GM19395 (cell line): ENCODE results near the gene LRRC15.

ENCODE experiments used
- ATAC-seq: cut with Tn5 transposase; IDR thresholded peaks from one replicate; pipeline ENCODE4 v1.9.1; 2021; ENCODE audit warnings: mild to moderate bottlenecking, moderate library complexity; ENCODE audit not compliant: unreplicated experiment

The LRRC15 gene

DNA sequence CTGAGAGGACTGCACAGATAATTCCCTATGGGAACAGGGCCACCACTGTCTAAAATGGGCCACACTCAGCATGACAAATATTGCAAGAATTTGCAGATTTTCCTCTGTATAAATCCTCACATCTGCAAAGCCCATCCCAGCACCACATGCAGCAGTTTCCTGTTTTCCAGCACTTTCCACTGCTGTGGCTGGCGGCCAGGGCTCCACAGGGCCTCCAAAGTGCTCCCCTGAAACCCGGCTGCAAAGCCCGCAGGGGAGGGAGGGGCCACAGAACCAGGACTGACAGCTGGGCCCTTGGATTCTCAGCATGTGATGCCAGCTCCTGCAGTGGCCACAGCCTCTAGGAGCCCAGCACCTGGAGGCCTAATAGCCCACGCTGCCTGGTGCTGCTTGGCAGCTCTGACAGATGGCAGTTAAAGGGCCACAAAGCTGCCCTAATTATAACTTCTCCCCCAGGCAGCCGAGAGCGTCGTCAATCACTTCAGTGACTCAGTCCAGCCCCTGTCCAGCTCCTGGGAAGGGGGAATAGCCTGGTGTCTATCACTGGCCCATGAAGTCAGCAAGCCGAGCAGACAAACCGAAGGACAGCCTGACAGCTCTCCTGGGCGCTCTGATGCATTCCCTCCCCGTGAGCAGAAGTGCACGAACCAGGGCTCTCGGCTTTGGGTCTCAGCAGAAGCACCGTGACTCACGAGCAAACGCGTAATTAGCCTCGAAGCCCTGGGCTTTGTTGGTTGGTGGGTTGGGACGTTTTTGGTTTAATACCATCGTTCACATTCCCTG lies 4.7 kb downstream of the LRRC15 start:
- ATAC-seq: no peak

DNA sequence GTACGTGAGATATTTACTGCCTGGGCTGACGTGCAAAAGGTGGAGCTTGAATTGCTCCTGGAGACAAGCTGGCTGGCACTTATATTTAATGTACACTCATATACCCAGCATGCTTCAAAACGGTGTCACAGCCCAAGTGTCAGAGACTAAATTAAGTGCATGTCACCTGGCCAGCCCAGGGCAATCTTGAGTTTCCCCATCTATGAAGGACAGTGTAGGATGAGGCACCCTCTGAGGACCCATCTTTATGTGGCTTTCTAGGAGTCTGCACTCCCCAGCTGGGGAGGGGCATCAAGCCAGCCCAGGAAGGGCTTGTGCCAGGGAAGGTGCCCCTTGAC lies 5.3 kb downstream of the LRRC15 start:
- ATAC-seq: no peak

DNA sequence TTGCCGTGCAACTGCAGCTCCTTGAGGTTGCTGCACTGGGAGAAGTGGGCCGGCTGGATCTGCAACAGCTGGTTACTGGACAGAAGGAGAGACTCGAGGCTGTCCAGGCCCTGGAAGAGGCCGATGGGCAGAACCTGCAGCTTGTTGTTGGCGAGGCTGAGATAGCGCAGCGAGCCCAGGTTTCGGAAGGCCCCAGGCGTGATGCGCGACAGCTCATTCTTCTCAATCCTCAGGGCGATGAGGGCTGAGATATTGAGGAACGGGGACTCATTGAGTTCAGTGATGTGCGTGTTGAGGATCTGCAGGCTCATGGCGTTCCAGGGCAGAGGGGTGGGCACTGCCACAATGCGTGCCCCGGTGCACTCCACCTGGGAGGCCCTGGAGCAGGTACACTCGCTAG lies 9.0 kb downstream of the LRRC15 start:
- no peak for ATAC-seq

DNA sequence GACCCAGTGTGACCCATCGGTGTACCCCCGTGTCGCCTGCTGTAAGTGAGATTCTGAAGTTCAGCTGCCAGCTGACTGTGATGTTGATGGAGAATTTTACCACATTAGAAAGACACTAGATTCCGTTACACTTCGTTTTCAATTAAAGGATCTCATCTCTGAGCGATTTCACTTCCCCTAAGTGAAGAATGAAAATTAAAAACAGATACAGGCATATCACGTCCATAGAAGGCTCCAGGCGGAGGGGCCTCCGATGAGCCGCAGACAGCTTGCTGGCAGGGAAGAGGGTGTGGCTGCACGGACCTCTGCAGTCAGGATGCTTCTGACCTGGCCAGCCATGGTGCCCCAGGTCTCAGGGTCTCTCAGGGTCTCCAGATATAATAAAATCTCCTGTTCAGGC lies 11.9 kb downstream of the LRRC15 start:
- no peak for ATAC-seq

DNA sequence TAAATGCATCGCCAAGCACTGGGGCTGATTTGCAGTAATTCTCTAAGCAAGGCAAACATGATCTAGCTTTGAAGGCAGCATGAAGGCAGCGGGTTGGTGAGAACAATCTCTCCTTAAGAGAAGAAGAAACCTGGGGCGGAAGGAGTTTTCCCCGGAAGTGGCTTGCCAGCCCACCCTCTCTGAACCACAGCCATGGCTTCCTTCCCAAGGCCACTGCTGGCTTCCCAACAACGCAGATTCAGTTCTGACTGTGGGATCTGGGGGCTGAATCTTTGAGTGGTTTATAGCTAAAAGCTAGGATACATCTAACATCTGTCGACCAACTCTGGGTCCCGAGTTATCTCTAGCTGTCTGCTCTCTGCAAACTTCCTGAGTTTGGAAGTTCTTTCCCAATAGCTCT lies 14.2 kb downstream of the LRRC15 start:
- ATAC-seq: no peak

DNA sequence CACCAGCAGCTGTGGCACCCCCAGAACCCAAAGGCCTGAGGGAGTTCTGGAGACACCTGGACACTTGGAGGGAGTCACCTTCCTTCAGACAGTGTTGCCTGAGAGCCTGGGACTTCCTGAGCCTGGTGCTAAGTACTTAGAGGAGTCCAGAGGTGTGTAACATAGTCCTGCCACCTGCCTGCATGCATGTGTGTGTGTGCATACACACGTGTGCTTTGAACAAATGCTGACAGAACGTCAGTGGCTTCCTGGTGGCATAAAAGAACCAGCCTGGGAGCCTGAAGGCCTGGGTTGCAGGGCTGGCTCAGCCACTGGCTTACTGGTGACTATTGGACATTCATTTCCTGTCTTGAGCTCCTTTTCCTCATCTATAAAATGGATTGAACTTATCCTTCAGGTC lies 15.2 kb downstream of the LRRC15 start:
- ATAC-seq: no peak

DNA sequence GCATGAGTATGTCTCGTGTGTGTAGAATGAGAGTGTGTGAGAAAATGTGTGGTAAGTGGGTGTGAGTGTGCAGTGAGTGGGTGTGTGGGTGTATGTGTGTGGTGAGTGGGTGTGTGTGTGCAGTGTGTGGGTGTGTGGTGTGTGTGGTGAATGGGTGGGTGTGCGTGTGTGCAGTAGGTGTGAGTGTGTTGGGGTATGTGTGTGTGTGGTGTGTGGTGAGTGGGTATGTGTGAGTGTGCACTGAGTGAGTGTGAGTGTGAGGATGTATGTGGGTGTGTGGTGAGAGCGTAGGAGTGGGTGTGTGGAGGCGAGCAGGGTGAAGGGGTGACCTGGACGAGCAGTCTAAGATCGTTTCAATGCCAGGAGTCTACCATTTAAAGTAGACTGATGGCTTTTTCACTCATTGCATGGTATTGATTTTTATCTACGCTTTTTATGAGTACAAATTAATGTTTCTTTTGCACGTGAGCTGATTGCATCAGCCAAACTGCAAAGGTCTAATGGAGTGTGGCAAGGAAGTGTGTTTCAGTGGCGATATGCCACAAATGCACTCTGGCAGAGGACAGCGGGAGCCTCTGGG lies 16.8 kb downstream of the LRRC15 start:
- no peak for ATAC-seq

DNA sequence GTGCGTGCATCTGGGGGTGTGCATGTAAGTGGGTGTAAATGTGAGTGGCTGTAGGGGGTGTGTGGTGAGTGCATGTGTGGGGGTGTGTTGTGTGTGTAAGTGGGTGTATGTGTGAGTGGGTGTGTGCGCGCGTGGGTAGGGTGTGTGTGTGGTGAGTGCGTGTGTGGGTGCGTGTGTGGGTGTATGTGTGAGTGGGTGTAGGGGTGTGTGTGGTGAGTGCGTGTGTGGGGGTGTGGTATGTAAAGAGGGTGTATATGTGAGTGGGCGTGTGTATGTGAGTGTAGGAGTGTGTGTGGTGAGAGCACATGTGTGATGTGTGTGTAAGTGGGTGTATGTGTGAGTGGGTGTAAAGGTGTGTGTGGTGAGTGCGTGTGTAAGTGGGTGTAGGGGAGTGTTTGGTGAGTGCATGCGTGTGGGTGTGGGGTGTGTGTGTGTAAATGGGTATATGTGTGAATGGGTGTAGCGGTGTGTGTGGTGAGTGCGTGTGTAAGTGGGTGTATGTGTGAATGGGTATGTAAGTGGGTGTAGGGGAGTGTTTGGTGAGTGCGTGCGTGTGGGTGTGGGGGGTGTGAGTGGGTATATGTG lies 17.5 kb downstream of the LRRC15 start:
- no peak for ATAC-seq

DNA sequence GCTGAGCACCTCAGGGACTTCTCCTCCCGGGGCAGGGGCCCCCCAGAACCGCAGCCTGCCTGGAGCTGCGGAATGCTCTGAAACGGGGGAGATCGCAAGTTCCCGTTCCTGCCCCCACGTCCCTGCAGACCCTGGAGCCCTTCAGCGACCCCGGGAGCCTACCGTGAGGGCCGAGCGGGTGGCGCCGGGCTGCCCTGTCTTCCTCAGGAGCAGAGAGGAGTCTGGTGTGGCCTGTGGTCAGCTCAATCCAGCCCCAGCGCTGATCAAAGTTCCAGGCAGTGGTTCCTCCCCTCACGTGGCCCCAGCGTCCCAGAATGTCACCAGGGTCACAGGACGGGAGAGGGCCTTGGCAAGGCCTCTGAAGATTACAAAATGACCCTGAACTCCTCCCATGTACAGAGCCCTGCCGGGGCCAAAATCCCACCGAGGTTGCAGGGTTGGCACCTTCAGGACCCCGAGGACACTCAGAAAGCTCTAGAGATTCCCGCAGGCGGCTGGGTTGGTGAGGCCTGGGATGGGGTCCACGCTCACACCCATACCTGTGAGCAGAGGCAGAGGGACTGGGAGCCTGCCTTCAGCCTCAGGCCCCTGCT lies 18.4 kb downstream of the LRRC15 start, which contains the start of gene CPN2:
CPN2 (minus strand) TSS at position 249 of the 593 bp plus-strand sequence. CDS start 8,626 bp downstream, outside the sequence.
- ATAC-seq: no peak

DNA sequence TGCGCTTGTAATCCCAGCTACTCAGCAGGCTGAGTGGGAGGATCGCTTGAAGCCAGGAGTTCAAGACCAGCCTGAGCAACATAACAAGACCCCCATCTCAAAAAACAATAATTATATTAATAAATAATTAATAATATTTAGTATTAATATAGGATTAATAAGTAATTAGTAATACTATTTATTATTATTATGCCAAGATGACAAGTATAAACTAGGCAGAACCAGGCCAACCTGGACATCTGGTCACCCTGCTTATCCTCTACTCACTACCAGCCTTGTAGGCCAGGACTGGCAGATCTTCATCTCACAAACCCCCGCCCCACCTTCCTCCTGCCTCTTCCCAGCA lies 18.8 kb downstream of the LRRC15 start:
- no peak for ATAC-seq

DNA sequence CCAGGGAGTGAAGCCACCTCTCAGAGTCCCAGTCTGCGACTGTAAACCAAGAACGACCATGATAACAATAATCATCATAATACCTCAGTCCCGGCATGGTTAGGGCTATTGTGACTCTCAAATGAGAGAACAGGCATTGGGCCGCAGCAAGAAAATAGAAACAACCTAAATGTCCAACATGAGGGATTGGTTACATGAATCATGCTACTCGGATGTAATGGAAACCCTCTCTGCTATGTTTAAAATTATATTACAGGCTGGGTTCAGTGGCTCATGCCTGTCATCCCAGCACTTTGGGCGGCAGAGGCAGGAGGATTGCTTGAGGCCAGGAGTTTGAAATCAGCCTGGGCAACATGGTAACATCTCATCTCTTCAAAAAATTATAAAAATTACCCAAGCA lies 21.2 kb downstream of the LRRC15 start:
- ATAC-seq: no peak

DNA sequence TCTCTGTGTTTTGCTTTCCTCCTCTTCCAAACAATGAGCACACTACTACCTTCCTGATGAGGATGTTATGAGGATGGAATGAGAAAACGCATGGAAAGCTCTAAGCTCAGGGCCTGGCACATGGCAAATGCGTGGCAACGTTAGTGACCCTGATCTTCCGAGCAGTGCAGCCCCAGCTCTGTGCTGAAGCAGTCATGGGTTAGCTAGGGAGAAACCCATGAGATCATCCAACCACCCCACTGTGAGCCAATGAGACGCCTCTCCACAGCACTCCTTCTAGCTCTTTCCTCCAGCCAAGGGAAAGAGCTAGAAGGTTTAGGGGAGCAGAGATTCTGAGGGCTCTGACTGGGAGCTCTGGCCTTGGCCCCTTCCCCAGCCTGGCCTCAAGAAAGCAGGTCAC lies 22.9 kb downstream of the LRRC15 start:
- ATAC-seq: no peak

DNA sequence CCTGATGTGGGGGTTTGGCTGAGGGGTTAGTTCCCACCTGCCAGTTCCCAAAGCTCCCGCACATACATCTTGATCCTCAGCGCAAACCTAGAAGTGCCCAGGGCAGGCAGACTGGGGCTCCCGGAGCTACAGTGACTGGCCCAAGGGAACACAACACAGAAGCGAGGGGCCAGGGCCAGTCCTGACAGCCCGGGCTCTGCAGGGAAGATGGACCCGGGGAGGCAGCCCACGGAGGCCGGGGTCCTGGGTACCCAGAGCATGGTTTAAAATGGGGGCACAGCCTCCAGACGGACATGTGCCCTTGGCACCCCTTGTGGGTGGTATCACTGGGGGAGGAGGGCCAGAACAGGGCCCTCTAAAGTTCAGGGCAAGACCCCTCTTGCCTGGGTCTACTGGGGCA lies 23.5 kb downstream of the LRRC15 start:
- ATAC-seq: no peak

DNA sequence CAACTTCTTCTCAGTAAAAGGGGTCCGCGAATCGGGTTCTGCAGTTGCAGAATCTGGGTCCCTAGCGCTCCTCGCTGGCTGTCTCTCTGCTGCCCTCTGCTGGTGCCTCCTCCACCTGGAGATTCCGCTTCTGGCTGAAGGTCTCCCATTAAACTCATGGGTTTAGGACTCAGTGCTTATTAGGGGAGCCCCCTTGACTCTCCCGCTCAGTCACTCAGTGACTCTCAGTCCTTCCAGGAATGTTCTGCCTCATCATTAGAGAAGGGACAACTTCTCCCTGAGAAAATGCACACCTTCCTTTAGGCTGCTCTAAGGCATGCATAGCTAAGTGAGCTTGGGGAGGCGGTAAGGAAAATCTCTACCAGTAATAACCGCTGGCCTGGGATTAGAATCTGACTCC lies 25.5 kb downstream of the LRRC15 start:
- no peak for ATAC-seq

DNA sequence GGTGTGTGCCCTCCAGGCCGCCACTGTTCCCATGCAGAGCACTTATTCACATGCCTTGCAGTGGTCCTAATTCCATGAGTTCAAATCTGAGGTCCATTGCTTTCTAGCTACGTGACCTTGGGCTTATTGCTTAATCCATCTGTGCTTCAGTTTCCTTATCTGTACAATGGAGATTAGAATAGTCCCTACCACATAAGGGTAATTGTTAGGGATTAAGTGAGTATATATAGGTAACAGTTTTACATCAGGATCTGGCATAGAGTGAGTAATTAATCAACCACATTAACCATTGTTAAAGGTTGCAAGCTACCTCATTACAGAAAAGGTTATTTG lies 26.0 kb downstream of the LRRC15 start:
- no peak for ATAC-seq

DNA sequence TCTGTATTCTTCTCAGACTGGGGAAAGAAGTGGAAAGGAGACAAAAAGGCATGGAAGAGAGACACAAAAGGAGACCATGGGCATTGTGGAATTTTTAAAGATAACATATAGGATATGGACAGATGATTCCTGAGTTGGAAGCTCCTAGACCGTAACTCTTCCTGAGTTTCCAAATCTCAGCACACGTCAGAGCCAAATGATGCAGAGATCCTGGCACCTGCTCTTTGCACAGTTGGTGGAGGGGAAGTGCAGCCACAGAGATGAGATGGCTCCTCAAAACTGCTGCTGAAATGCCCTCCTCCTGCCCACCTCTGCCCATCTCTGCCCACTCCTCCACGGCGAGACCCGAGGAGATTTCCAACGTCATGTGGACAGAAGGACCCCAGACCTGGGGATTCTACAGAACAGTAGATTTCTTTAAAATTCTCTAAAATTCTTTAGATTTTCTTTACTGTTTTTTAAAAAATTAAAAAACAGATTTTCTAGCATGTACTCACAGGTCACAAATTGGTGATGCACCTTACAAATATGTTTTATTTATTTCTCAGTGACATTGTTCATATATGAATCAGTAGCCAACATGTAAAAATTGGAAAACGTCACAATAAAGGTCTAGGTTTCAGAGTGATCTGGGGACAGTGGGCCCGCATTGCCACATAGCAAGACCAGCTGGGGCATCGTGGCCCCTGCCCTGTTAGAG lies 26.5 kb downstream of the LRRC15 start:
- ATAC-seq: no peak

DNA sequence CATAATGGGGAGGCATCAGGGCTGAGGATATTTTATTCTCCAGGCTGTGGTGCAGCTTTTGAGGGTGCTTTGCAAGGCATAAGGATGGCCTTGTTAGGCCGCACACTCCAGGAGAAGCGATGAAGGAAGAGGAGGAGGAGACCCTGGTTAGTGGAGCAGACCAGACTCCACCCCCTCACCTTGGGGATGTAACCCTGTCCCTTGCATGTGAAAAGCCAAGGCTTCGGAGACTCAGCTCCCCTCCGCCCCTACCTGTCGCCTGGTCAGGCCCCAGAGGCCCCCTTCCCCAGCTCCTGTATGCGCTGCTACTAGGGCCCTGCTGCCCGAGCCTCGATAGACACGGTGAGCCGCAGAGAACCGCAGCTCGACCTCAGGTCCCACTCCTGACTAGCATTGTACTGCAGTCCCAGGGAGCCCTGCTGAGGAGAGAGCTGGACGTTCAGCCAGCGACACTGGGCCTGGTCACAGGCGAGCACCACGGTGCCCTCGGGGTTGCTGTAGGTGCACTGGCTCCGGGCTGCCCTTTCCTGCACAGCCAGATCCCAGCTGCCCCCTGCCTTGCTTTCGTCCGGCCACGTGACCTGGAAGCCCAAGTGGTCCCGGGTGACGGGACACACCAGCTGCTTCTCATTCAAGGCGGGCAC lies 28.7 kb downstream of the LRRC15 start:
- no peak for ATAC-seq

DNA sequence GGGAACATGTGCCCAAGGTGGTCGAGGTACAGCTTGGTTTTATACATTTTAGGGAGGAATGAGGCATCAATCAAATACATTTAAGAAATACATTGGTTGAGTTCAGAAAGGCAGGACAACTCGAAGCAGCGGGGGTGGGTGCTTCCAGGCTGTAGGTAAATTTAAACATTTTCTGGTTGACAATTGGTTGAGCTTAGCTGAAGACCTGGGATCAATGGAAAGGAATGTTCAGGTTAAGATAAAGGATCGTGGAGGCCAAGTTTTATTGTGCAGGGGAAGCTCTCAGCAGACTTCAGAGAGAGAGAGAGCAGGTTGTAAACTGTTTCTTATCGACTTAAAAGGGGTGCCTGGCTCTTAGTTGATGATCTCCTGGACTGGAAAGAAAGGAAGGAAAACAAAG lies 29.7 kb downstream of the LRRC15 start:
- no peak for ATAC-seq

DNA sequence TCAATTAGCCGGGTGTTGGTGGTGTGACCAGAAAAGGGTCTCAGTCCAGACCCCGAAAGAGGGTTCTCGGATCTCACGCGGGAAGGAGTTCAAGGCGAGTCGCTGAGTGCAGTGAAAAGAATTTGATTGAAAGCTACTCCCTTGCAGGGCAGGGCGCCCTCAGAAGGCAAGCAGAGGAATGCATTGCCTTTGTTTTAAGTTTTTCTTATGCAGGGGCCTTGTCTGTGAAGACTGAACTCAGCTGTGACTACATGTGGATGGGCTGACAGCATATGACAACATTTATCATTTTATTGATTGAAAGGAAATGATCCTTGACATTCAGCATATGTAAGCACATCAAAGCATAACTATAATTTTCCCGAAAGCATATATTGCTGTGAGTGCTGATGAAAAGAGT lies 30.2 kb downstream of the LRRC15 start:
- ATAC-seq: no peak

DNA sequence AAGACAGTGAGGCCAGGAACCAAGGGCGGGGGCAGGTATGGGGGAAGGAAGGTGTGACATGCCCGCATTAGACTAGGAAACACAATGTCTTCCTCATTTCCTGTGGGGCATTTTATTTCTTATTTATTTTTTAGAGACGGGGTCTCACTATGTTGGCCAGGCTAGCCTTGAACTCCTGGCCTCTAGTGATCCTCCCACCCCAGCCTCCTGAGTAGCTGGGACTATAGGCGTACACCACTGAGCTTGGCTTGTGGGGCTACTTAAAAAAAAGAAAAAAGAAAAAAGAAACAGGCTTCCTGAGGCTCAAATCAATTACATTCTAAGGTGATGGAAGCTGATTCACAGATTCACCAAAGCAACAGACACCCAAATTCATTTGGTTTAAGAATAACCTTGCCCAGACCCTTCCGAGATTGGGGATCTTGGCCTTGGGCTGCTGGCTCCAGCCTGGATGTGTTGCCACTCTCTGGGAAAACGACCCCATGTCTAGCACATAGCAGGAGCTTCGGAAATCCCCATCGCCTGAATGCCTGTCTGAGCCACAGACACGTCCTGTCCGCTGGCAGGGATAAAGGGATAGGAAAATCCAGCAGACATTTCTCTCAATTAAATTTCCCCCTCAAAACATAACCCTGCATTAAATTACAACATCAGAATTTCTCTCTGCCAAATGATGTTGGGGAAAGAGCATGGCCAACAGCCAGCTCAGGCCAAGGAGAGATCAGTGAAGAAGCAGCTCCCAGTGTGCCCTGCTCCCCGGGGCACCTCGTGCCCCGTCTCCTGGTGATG lies 31.4 kb downstream of the LRRC15 start:
- ATAC-seq: no peak
